H9 (cell line): ENCODE measurements around the gene PARD6G. TPM values are rescaled to one million over a fixed set of nuclear protein-coding genes. Genes with fewer than 3 reads are reported as not detected.
A peak's percentile ranks its signal among the peaks of the same experiment; 100 is the strongest.

Source experiments
- DNase-seq: peaks from one replicate; pipeline ENCODE4 v3.0.0-alpha.2; 2017
- H2AFZ ChIP-seq: one replicate; pipeline ENCODE4 v1.6.1; 2013; ENCODE audit warnings: mild to moderate bottlenecking, low read length, control low read depth, moderate library complexity
- H2AK5ac ChIP-seq: 2 replicates; pipeline ENCODE4 v1.6.1; 2013; ENCODE audit warnings: low read length, control low read depth, mixed read lengths; ENCODE audit not compliant: insufficient read length
- H2BK120ac ChIP-seq: one replicate; pipeline ENCODE4 v1.6.1; 2013; ENCODE audit warnings: low read depth, mild to moderate bottlenecking, low read length, control low read depth, inconsistent platforms; ENCODE audit not compliant: poor library complexity, severe bottlenecking
- H2BK12ac ChIP-seq: 2 replicates; pipeline ENCODE4 v1.6.1; 2013; ENCODE audit warnings: low read length, control low read depth, mixed read lengths, low read depth; ENCODE audit not compliant: insufficient read length
- H2BK15ac ChIP-seq: 2 replicates; pipeline ENCODE4 v1.6.1; 2013; ENCODE audit warnings: low read depth, low read length, control low read depth
- H2BK20ac ChIP-seq: one replicate; pipeline ENCODE4 v1.6.1; 2013; ENCODE audit warnings: low read depth, mild to moderate bottlenecking, low read length, control low read depth, inconsistent platforms; ENCODE audit not compliant: poor library complexity, severe bottlenecking
- H2BK5ac ChIP-seq: 2 replicates; pipeline ENCODE4 v1.6.1; 2013; ENCODE audit warnings: low read length, control low read depth, mixed read lengths; ENCODE audit not compliant: insufficient read length
- H3K14ac ChIP-seq: 2 replicates; pipeline ENCODE4 v1.6.1; 2013; ENCODE audit warnings: low read length, control low read depth; ENCODE audit not compliant: insufficient read depth
- H3K18ac ChIP-seq: 2 replicates; pipeline ENCODE4 v1.6.1; 2013; ENCODE audit warnings: low read depth, mild to moderate bottlenecking, mixed read lengths, low read length, control low read depth; ENCODE audit not compliant: insufficient read length
- H3K23ac ChIP-seq: 2 replicates; pipeline ENCODE4 v1.6.1; 2013; ENCODE audit warnings: low read length, control low read depth, mixed read lengths, low read depth; ENCODE audit not compliant: insufficient read length
- H3K23me2 ChIP-seq: 2 replicates; pipeline ENCODE4 v1.6.1; 2013; ENCODE audit warnings: low read depth, mild to moderate bottlenecking, mixed read lengths, low read length, control low read depth; ENCODE audit not compliant: insufficient read length, poor library complexity, severe bottlenecking
- H3K27ac ChIP-seq: 2 replicates; pipeline ENCODE4 v1.5.1; 2013; ENCODE audit warnings: low read length, control low read depth, mixed read lengths, low read depth; ENCODE audit not compliant: insufficient read length
- H3K27me3 ChIP-seq: 2 replicates; pipeline ENCODE4 v1.6.1; 2013; ENCODE audit warnings: low read length, control low read depth, inconsistent platforms; ENCODE audit not compliant: insufficient read depth
- H3K4ac ChIP-seq: 2 replicates; pipeline ENCODE4 v1.6.1; 2013; ENCODE audit warnings: low read depth, mild to moderate bottlenecking, control low read depth, inconsistent platforms, low read length, moderate library complexity
- H3K4me1 ChIP-seq: 2 replicates; pipeline ENCODE4 v1.6.1; 2013; ENCODE audit warnings: low read length, control low read depth, inconsistent platforms; ENCODE audit not compliant: insufficient read depth
- H3K4me2 ChIP-seq: 2 replicates; pipeline ENCODE4 v1.6.1; 2013; ENCODE audit warnings: low read length, control low read depth, mixed read lengths; ENCODE audit not compliant: insufficient read length, insufficient read depth
- H3K56ac ChIP-seq: 2 replicates; pipeline ENCODE4 v1.6.1; 2013; ENCODE audit warnings: low read depth, mild to moderate bottlenecking, mixed read lengths, low read length, control low read depth; ENCODE audit not compliant: insufficient read length
- H3K79me1 ChIP-seq: 2 replicates; pipeline ENCODE4 v1.6.1; 2013; ENCODE audit warnings: low read depth, mild to moderate bottlenecking, moderate library complexity, low read length, control low read depth, inconsistent platforms; ENCODE audit not compliant: insufficient read depth, poor library complexity, severe bottlenecking
- H3K79me2 ChIP-seq: 2 replicates; pipeline ENCODE4 v1.6.1; 2013; ENCODE audit warnings: low read length, control low read depth, inconsistent platforms; ENCODE audit not compliant: insufficient read depth
- H3K9ac ChIP-seq: 2 replicates; pipeline ENCODE4 v1.6.1; 2013; ENCODE audit warnings: low read length, control low read depth, mixed read lengths; ENCODE audit not compliant: insufficient read length; ENCODE audit errors: extremely low read depth
- H3K9me3 ChIP-seq: one replicate; pipeline ENCODE4 v1.6.1; 2013; ENCODE audit warnings: low read depth, low read length, inconsistent platforms; ENCODE audit not compliant: control insufficient read depth
- H3T11ph ChIP-seq: one replicate; pipeline ENCODE4 v1.6.1; 2013; ENCODE audit warnings: mild to moderate bottlenecking, low read length, control low read depth, inconsistent platforms
- H4K20me1 ChIP-seq: one replicate; pipeline ENCODE4 v1.6.1; 2013; ENCODE audit not compliant: control insufficient read depth, insufficient read length, insufficient read depth
- H4K5ac ChIP-seq: 2 replicates; pipeline ENCODE4 v1.6.1; 2013; ENCODE audit warnings: low read depth, mild to moderate bottlenecking, mixed read lengths, low read length, control low read depth; ENCODE audit not compliant: insufficient read length
- H4K8ac ChIP-seq: replicated peaks from 2 replicates; pipeline ENCODE4 v1.6.1; 2013; ENCODE audit warnings: low read length, control low read depth, mixed read lengths, low read depth; ENCODE audit not compliant: insufficient read length
- H4K91ac ChIP-seq: 2 replicates; pipeline ENCODE4 v1.6.1; 2013; ENCODE audit warnings: low read depth, mild to moderate bottlenecking, moderate library complexity, mixed read lengths, low read length, control low read depth; ENCODE audit not compliant: insufficient read length
- H3K27ac Mint-ChIP-seq, 3 experiments: 2 replicates in 2 of 3; 3 replicates in 1 of 3; pipeline ENCODE4 v1.8.0; 2020 to 2021; ENCODE audit warnings: mixed read lengths in 3 of 3, mild to moderate bottlenecking in 1 of 3, moderate library complexity in 1 of 3
- H3K27me3 Mint-ChIP-seq: 2 replicates; pipeline ENCODE4 v1.8.0; 2021; ENCODE audit warnings: low read depth, mild to moderate bottlenecking, moderate library complexity, mixed read lengths
- H3K36me3 Mint-ChIP-seq, 3 experiments: 2 replicates in 2 of 3; 3 replicates in 1 of 3; pipeline ENCODE4 v1.8.0; 2020 to 2021; ENCODE audit warnings: low read depth in 3 of 3, mixed read lengths in 3 of 3; ENCODE audit not compliant: insufficient read depth in 1 of 3
- H3K4me1 Mint-ChIP-seq, 2 experiments: 2 replicates each; pipeline ENCODE4 v1.8.0; 2020; ENCODE audit warnings: mixed read lengths in 2 of 2
- H3K4me3 Mint-ChIP-seq, 2 experiments: 2 replicates in 1 of 2; 3 replicates in 1 of 2; pipeline ENCODE4 v1.8.0; 2020 to 2021; ENCODE audit warnings: mild to moderate bottlenecking in 2 of 2, mixed read lengths in 2 of 2, moderate library complexity in 1 of 2
- H3K9me3 Mint-ChIP-seq, 2 experiments: 2 replicates in 1 of 2; 3 replicates in 1 of 2; pipeline ENCODE4 v1.8.0; 2020; ENCODE audit warnings: mild to moderate bottlenecking in 2 of 2, mixed read lengths in 2 of 2, moderate library complexity in 1 of 2
- CTCF ChIP-seq: fragments of 200-600 bp; sonication (generic); conservative IDR thresholded peaks from 3 replicates; pipeline ENCODE4 v1.8.0; 2021; ENCODE audit warnings: antibody characterized with exemption, mild to moderate bottlenecking
- WGBS: extraction: QIAGEN DNeasy Blood & Tissue Kit; methylation state at CpG from one replicate; pipeline ENCODE4 v1.1.7; 2013; ENCODE audit warnings: missing lambda C conversion rate, low lambda C conversion rate, mixed read lengths; ENCODE audit not compliant: insufficient read length; ENCODE audit errors: extremely low coverage; 5-methylcytosine and 5-hydroxymethylcytosine counted together
- total RNA-seq: library from RNA; stranded (reverse); gene quantifications from 2 replicates; pipeline ENCODE4 v1.2.1, GENCODE V29; 2021

Gene PARD6G
- total RNA-seq, 1 experiment from 2014 or later = 11.2 TPM

GRCh38 chr18:80203249-80203648 lies 44.1 kb downstream of the PARD6G start:
- no peak overlapping the region for H3K4me3 Mint-ChIP-seq
- Histone ChIP-seq H4K8ac (no peak overlapping the region), H2AK5ac (no peak overlapping the region), H4K20me1 (no peaks in the 10 kb centered on the region), H2AFZ (no peak overlapping the region), H3K23ac (no peak overlapping the region), H3K9ac (no peak overlapping the region), H3K4me1 (no peaks in the 10 kb centered on the region; the same call in 1 of the 2 replicates), H3K27ac (no peak overlapping the region), H3K18ac (no peak overlapping the region), H2BK15ac (no peak overlapping the region), H3K56ac (no peak overlapping the region), H3T11ph (no peak overlapping the region), H3K27me3 (no peaks in the 10 kb centered on the region), H2BK12ac (no peak overlapping the region), H3K14ac (no peak overlapping the region), H4K91ac (no peak overlapping the region), H3K4me2 (no peak overlapping the region), H3K79me1 (no peaks in the 10 kb centered on the region), H3K79me2 (no peaks in the 10 kb centered on the region), H3K4ac (no peak overlapping the region), H2BK5ac (no peak overlapping the region), H4K5ac (no peak overlapping the region), H2BK20ac (no peak overlapping the region), H3K9me3 (no peaks in the 10 kb centered on the region), H3K23me2 (no peaks in the 10 kb centered on the region), H2BK120ac (no peak overlapping the region)
- no peak for TF ChIP-seq CTCF
- WGBS = no CpG with 5 or more reads among the region's 6 CpGs
- no peaks in the 10 kb centered on the region; a peak in 1 of 5 replicates for H3K9me3 Mint-ChIP-seq
- H3K27ac Mint-ChIP-seq = 0 out of 7 replicates have a peak overlapping the region, but pooled peaks of 1 of the 3 experiments have one; percentile 17
- H3K4me1 Mint-ChIP-seq = peaks cover 31 to 37% of the 10 kb centered on the region in 2 experiments
- no peaks in the 10 kb centered on the region; the same call in 1 of the 2 replicates for H3K27me3 Mint-ChIP-seq
- DNase-seq = no peak
- no peaks in the 10 kb centered on the region for H3K36me3 Mint-ChIP-seq
